H9 (cell line): ENCODE data around the gene COLEC12. TPM values are rescaled to one million over a fixed set of nuclear protein-coding genes. Genes with fewer than 3 reads are reported as not detected.
A peak's percentile ranks its signal among the peaks of the same experiment; 100 is the strongest.

Experiments used
- DNase-seq: peaks from one replicate; pipeline ENCODE4 v3.0.0-alpha.2; 2017
- H2AFZ ChIP-seq: one replicate; pipeline ENCODE4 v1.6.1; 2013; ENCODE audit warnings: mild to moderate bottlenecking, low read length, control low read depth, moderate library complexity
- H2AK5ac ChIP-seq: 2 replicates; pipeline ENCODE4 v1.6.1; 2013; ENCODE audit warnings: low read length, control low read depth, mixed read lengths; ENCODE audit not compliant: insufficient read length
- H2BK120ac ChIP-seq: one replicate; pipeline ENCODE4 v1.6.1; 2013; ENCODE audit warnings: low read depth, mild to moderate bottlenecking, low read length, control low read depth, inconsistent platforms; ENCODE audit not compliant: poor library complexity, severe bottlenecking
- H2BK12ac ChIP-seq: 2 replicates; pipeline ENCODE4 v1.6.1; 2013; ENCODE audit warnings: low read length, control low read depth, mixed read lengths, low read depth; ENCODE audit not compliant: insufficient read length
- H2BK15ac ChIP-seq: 2 replicates; pipeline ENCODE4 v1.6.1; 2013; ENCODE audit warnings: low read depth, low read length, control low read depth
- H2BK20ac ChIP-seq: one replicate; pipeline ENCODE4 v1.6.1; 2013; ENCODE audit warnings: low read depth, mild to moderate bottlenecking, low read length, control low read depth, inconsistent platforms; ENCODE audit not compliant: poor library complexity, severe bottlenecking
- H2BK5ac ChIP-seq: 2 replicates; pipeline ENCODE4 v1.6.1; 2013; ENCODE audit warnings: low read length, control low read depth, mixed read lengths; ENCODE audit not compliant: insufficient read length
- H3K14ac ChIP-seq: 2 replicates; pipeline ENCODE4 v1.6.1; 2013; ENCODE audit warnings: low read length, control low read depth; ENCODE audit not compliant: insufficient read depth
- H3K18ac ChIP-seq: 2 replicates; pipeline ENCODE4 v1.6.1; 2013; ENCODE audit warnings: low read depth, mild to moderate bottlenecking, mixed read lengths, low read length, control low read depth; ENCODE audit not compliant: insufficient read length
- H3K23ac ChIP-seq: 2 replicates; pipeline ENCODE4 v1.6.1; 2013; ENCODE audit warnings: low read length, control low read depth, mixed read lengths, low read depth; ENCODE audit not compliant: insufficient read length
- H3K23me2 ChIP-seq: 2 replicates; pipeline ENCODE4 v1.6.1; 2013; ENCODE audit warnings: low read depth, mild to moderate bottlenecking, mixed read lengths, low read length, control low read depth; ENCODE audit not compliant: insufficient read length, poor library complexity, severe bottlenecking
- H3K27ac ChIP-seq: 2 replicates; pipeline ENCODE4 v1.5.1; 2013; ENCODE audit warnings: low read length, control low read depth, mixed read lengths, low read depth; ENCODE audit not compliant: insufficient read length
- H3K27me3 ChIP-seq: 2 replicates; pipeline ENCODE4 v1.6.1; 2013; ENCODE audit warnings: low read length, control low read depth, inconsistent platforms; ENCODE audit not compliant: insufficient read depth
- H3K4ac ChIP-seq: 2 replicates; pipeline ENCODE4 v1.6.1; 2013; ENCODE audit warnings: low read depth, mild to moderate bottlenecking, control low read depth, inconsistent platforms, low read length, moderate library complexity
- H3K4me1 ChIP-seq: 2 replicates; pipeline ENCODE4 v1.6.1; 2013; ENCODE audit warnings: low read length, control low read depth, inconsistent platforms; ENCODE audit not compliant: insufficient read depth
- H3K4me2 ChIP-seq: 2 replicates; pipeline ENCODE4 v1.6.1; 2013; ENCODE audit warnings: low read length, control low read depth, mixed read lengths; ENCODE audit not compliant: insufficient read length, insufficient read depth
- H3K56ac ChIP-seq: 2 replicates; pipeline ENCODE4 v1.6.1; 2013; ENCODE audit warnings: low read depth, mild to moderate bottlenecking, mixed read lengths, low read length, control low read depth; ENCODE audit not compliant: insufficient read length
- H3K79me1 ChIP-seq: 2 replicates; pipeline ENCODE4 v1.6.1; 2013; ENCODE audit warnings: low read depth, mild to moderate bottlenecking, moderate library complexity, low read length, control low read depth, inconsistent platforms; ENCODE audit not compliant: insufficient read depth, poor library complexity, severe bottlenecking
- H3K79me2 ChIP-seq: 2 replicates; pipeline ENCODE4 v1.6.1; 2013; ENCODE audit warnings: low read length, control low read depth, inconsistent platforms; ENCODE audit not compliant: insufficient read depth
- H3K9ac ChIP-seq: 2 replicates; pipeline ENCODE4 v1.6.1; 2013; ENCODE audit warnings: low read length, control low read depth, mixed read lengths; ENCODE audit not compliant: insufficient read length; ENCODE audit errors: extremely low read depth
- H3K9me3 ChIP-seq: one replicate; pipeline ENCODE4 v1.6.1; 2013; ENCODE audit warnings: low read depth, low read length, inconsistent platforms; ENCODE audit not compliant: control insufficient read depth
- H3T11ph ChIP-seq: one replicate; pipeline ENCODE4 v1.6.1; 2013; ENCODE audit warnings: mild to moderate bottlenecking, low read length, control low read depth, inconsistent platforms
- H4K20me1 ChIP-seq: one replicate; pipeline ENCODE4 v1.6.1; 2013; ENCODE audit not compliant: control insufficient read depth, insufficient read length, insufficient read depth
- H4K5ac ChIP-seq: 2 replicates; pipeline ENCODE4 v1.6.1; 2013; ENCODE audit warnings: low read depth, mild to moderate bottlenecking, mixed read lengths, low read length, control low read depth; ENCODE audit not compliant: insufficient read length
- H4K8ac ChIP-seq: replicated peaks from 2 replicates; pipeline ENCODE4 v1.6.1; 2013; ENCODE audit warnings: low read length, control low read depth, mixed read lengths, low read depth; ENCODE audit not compliant: insufficient read length
- H4K91ac ChIP-seq: 2 replicates; pipeline ENCODE4 v1.6.1; 2013; ENCODE audit warnings: low read depth, mild to moderate bottlenecking, moderate library complexity, mixed read lengths, low read length, control low read depth; ENCODE audit not compliant: insufficient read length
- H3K27ac Mint-ChIP-seq, 3 experiments: 2 replicates in 2 of 3; 3 replicates in 1 of 3; pipeline ENCODE4 v1.8.0; 2020 to 2021; ENCODE audit warnings: mixed read lengths in 3 of 3, mild to moderate bottlenecking in 1 of 3, moderate library complexity in 1 of 3
- H3K27me3 Mint-ChIP-seq: 2 replicates; pipeline ENCODE4 v1.8.0; 2021; ENCODE audit warnings: low read depth, mild to moderate bottlenecking, moderate library complexity, mixed read lengths
- H3K36me3 Mint-ChIP-seq, 3 experiments: 2 replicates in 2 of 3; 3 replicates in 1 of 3; pipeline ENCODE4 v1.8.0; 2020 to 2021; ENCODE audit warnings: low read depth in 3 of 3, mixed read lengths in 3 of 3; ENCODE audit not compliant: insufficient read depth in 1 of 3
- H3K4me1 Mint-ChIP-seq, 2 experiments: 2 replicates each; pipeline ENCODE4 v1.8.0; 2020; ENCODE audit warnings: mixed read lengths in 2 of 2
- H3K4me3 Mint-ChIP-seq, 2 experiments: 2 replicates in 1 of 2; 3 replicates in 1 of 2; pipeline ENCODE4 v1.8.0; 2020 to 2021; ENCODE audit warnings: mild to moderate bottlenecking in 2 of 2, mixed read lengths in 2 of 2, moderate library complexity in 1 of 2
- H3K9me3 Mint-ChIP-seq, 2 experiments: 2 replicates in 1 of 2; 3 replicates in 1 of 2; pipeline ENCODE4 v1.8.0; 2020; ENCODE audit warnings: mild to moderate bottlenecking in 2 of 2, mixed read lengths in 2 of 2, moderate library complexity in 1 of 2
- CTCF ChIP-seq: fragments of 200-600 bp; sonication (generic); conservative IDR thresholded peaks from 3 replicates; pipeline ENCODE4 v1.8.0; 2021; ENCODE audit warnings: antibody characterized with exemption, mild to moderate bottlenecking
- WGBS: extraction: QIAGEN DNeasy Blood & Tissue Kit; methylation state at CpG from one replicate; pipeline ENCODE4 v1.1.7; 2013; ENCODE audit warnings: missing lambda C conversion rate, low lambda C conversion rate, mixed read lengths; ENCODE audit not compliant: insufficient read length; ENCODE audit errors: extremely low coverage; 5-methylcytosine and 5-hydroxymethylcytosine counted together
- total RNA-seq: library from RNA; stranded (reverse); gene quantifications from 2 replicates; pipeline ENCODE4 v1.2.1, GENCODE V29; 2021

Gene COLEC12
- total RNA-seq, 1 experiment from 2014 or later = 0.70 TPM

GRCh38 chr18:389658-390357 is 110.7 kb downstream of the COLEC12 start:
- Histone ChIP-seq H2AFZ (no peak overlapping the region), H3K9ac (no peak overlapping the region), H3K27me3 (no peaks in the 10 kb centered on the region; the same call in 1 of the 2 replicates), H3K4me2 (no peak overlapping the region), H3K23ac (no peak overlapping the region), H3K14ac (no peak overlapping the region), H3K18ac (no peak overlapping the region), H3K23me2 (no peaks in the 10 kb centered on the region), H2BK120ac (no peak overlapping the region), H3K4ac (no peak overlapping the region), H3K9me3 (no peaks in the 10 kb centered on the region), H2BK12ac (no peak overlapping the region), H3K79me1 (no peaks in the 10 kb centered on the region), H4K8ac (no peak overlapping the region), H3K56ac (no peak overlapping the region), H2BK20ac (no peak overlapping the region), H2AK5ac (no peak overlapping the region), H3K4me1 (no peaks in the 10 kb centered on the region), H2BK15ac (no peak overlapping the region), H2BK5ac (no peak overlapping the region), H3K79me2 (no peaks in the 10 kb centered on the region), H4K5ac (no peak overlapping the region), H3T11ph (no peak overlapping the region), H4K20me1 (no peaks in the 10 kb centered on the region), H3K27ac (no peak overlapping the region), H4K91ac (no peak overlapping the region)
- Mint-ChIP-seq H3K27ac (peak overlapping the region in 2 of 3 experiments; percentile 46 to 87; a peak in 4 of 7 replicates), H3K9me3 (no peaks in the 10 kb centered on the region), H3K4me1 (peaks cover 3 to 4% of the 10 kb centered on the region in 2 experiments; a peak in 2 of 4 replicates), H3K36me3 (no peaks in the 10 kb centered on the region), H3K4me3 (no peak overlapping the region), H3K27me3 (no peaks in the 10 kb centered on the region; the same call in 1 of the 2 replicates)
- DNase-seq = peak; percentile 36
- no peak for TF ChIP-seq CTCF
- WGBS = no CpG with 5 or more reads among the region's 7 CpGs
